DOHH2 (cell line): Measurements from ENCODE around the gene RNF14.

Source experiments
- CTCF ChIP-seq: fragments of 200-600 bp; sonication (generic); IDR thresholded peaks from one replicate; pipeline ENCODE4 v1.5.1; 2014; ENCODE audit warnings: antibody characterized with exemption, mild to moderate bottlenecking, low read depth, low read length; ENCODE audit not compliant: poor library complexity, severe bottlenecking
- EZH2phosphoT487 ChIP-seq: fragments of 200-600 bp; sonication (generic); IDR thresholded peaks from 2 replicates; pipeline ENCODE4 v1.6.1; 2017; ENCODE audit warnings: borderline replicate concordance, mild to moderate bottlenecking, antibody characterized with exemption, low read length, moderate library complexity, mixed read lengths

- TF ChIP-seq CTCF = no peak
- TF ChIP-seq EZH2phosphoT487 = no peak
Measured at GRCh38 chr5:142032747-142033631, 64.1 kb downstream of the RNF14 start.
